Effector memory CD8-positive, alpha-beta T cell (primary cell): Measurements from ENCODE around the gene HS3ST4.

Experiments
- ATAC-seq: fragments of 150-1000 bp; cut with Tn5 transposase; replicated peaks from 2 replicates; pipeline ENCODE4 v1.10.0; 2021; ENCODE audit warnings: mild to moderate bottlenecking, moderate library complexity
- DNase-seq, 3 experiments: peaks; one replicate each; pipeline ENCODE4 v3.0.0; 2021
- H3K27ac Mint-ChIP-seq, 2 donors: one replicate each; pipeline ENCODE4 v1.8.0; 2022; ENCODE audit warnings: mild to moderate bottlenecking in 2 of 2, mixed read lengths in 2 of 2, moderate library complexity in 2 of 2
- H3K27me3 Mint-ChIP-seq, 2 donors: one replicate each; pipeline ENCODE4 v1.8.0; 2022; ENCODE audit warnings: mixed read lengths in 2 of 2
- H3K36me3 Mint-ChIP-seq: one replicate; pipeline ENCODE4 v1.8.0; 2022; ENCODE audit warnings: mild to moderate bottlenecking, moderate library complexity, mixed read lengths; ENCODE audit not compliant: insufficient read depth
- H3K4me1 Mint-ChIP-seq, 2 donors: one replicate each; pipeline ENCODE4 v1.8.0; 2022; ENCODE audit warnings: low read depth in 2 of 2, mixed read lengths in 2 of 2
- H3K4me3 Mint-ChIP-seq, 2 donors: one replicate each; pipeline ENCODE4 v1.8.0; 2022; ENCODE audit warnings: mild to moderate bottlenecking in 2 of 2, mixed read lengths in 2 of 2, moderate library complexity in 2 of 2
- H3K9me3 Mint-ChIP-seq, 2 donors: one replicate each; pipeline ENCODE4 v1.8.0; 2022; ENCODE audit warnings: mixed read lengths in 2 of 2

HS3ST4 gene

DNA sequence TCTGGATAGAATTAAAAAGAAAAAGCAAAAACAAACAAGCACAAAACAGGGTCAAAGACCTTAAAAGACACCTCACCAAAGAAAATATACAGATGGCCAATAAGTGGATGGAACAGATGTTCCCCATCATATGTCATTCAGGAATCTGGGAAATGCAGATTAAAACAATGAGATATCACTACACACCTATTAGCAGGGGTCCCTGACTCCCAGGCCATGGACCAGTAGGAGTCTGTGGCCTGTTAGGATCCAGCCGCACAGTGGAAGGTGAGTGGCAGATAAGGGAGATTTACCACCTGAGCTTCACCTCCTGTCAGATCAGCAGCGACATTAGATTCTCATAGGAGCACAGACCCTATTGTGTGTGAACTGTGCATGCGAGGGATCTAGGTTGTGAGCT lies 167.9 kb downstream of the HS3ST4 start:
- DNase-seq (no peak), ATAC-seq (no peak)
- Mint-ChIP-seq H3K9me3 (peaks cover 2 to 7% of the 10 kb centered on the region in 2 donors), H3K4me1 (no peaks in the 10 kb centered on the region), H3K4me3 (no peak overlapping the region), H3K27me3 (peaks cover 48 to 49% of the 10 kb centered on the region in 2 donors), H3K36me3 (no peaks in the 10 kb centered on the region), H3K27ac (no peak overlapping the region)

DNA sequence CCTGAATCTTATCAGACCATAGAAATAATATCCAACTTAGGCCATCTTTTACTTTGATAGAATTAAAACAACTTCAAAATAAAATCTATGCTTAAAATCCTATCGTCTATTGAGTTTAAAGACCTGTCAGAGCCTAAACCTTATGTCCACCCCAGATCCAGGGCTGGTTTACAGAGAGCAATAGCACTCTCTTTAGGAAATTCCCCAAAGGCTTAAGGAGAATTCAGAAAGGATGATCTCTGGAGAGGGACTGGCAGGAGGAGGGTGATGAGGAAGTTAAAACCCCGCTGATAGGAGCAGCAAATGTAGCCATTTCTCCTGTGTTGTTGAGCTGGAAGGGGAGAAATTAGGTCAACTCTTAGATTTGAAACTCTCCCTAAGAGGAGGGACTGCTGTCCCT lies 175.3 kb downstream of the HS3ST4 start:
- Mint-ChIP-seq H3K4me1 (no peaks in the 10 kb centered on the region), H3K36me3 (no peaks in the 10 kb centered on the region), H3K27ac (no peak overlapping the region), H3K9me3 (peaks cover 5 to 7% of the 10 kb centered on the region in 2 donors), H3K27me3 (peaks cover 13 to 39% of the 10 kb centered on the region in 2 donors), H3K4me3 (no peak overlapping the region)
- no peak for ATAC-seq
- DNase-seq = no peak

DNA sequence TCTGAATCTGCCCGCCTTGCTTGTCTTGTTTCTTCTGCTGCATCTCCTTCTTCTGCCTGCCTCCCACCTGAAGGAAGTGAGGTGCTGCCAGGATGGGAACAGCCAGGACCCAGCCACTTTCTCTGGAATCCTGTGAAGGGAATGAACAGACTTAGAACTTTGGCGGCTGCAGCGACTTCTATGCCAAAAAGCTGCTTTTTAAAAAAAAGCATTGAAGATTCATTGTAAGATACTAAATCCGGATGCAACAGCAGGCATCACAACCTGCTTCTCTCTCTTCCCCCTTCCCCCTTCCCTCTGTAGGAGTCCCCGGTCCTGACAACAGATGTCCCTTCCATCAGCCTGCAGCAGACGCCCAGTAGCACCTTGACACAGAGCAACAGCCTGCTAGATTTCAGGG lies 176.3 kb downstream of the HS3ST4 start:
- H3K27me3 Mint-ChIP-seq = peaks cover 11 to 37% of the 10 kb centered on the region in 2 donors
- ATAC-seq (no peak), DNase-seq (no peak)
- peaks cover 5 to 12% of the 10 kb centered on the region in 2 donors for H3K9me3 Mint-ChIP-seq
- H3K27ac Mint-ChIP-seq = no peak overlapping the region
- H3K4me1 Mint-ChIP-seq = no peaks in the 10 kb centered on the region
- H3K4me3 Mint-ChIP-seq = no peak overlapping the region
- H3K36me3 Mint-ChIP-seq = no peaks in the 10 kb centered on the region

DNA sequence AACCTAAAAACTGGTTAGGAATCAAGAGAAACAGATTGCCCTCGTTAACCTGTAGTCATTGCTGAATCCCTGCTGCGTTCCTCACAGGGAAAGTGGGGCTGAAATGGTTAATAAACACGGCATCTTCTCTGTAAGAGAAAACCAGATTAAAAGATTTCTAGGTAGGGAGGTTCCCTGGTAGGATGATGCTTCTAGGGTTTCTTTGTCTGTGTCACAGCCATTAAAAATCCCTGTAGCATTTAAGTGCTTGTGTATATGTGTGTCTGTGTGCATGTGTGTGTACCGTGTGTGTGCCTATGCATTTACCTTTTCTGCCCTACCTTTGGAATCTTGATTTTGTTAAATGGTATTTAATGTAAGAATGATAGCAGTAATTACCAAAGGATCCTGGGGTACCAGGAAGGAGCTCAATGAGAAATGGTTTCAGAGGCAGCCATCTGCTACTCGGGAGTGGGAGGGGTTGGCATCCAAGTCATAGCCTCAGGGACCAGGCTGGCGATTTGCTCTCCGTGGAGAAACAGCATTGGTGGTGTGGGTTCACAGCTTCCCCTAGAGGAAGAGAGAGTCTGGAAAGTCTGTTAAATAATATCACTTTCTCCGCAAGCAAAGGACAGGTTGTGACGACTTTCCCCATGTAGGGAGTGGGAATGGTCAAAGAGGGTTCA lies 177.1 kb downstream of the HS3ST4 start:
- no peak for ATAC-seq
- Mint-ChIP-seq H3K27ac (no peak overlapping the region), H3K9me3 (peaks cover 5 to 17% of the 10 kb centered on the region in 2 donors), H3K27me3 (peaks cover 4 to 35% of the 10 kb centered on the region in 2 donors), H3K4me3 (no peak overlapping the region), H3K4me1 (no peaks in the 10 kb centered on the region), H3K36me3 (no peaks in the 10 kb centered on the region)
- no peak for DNase-seq

DNA sequence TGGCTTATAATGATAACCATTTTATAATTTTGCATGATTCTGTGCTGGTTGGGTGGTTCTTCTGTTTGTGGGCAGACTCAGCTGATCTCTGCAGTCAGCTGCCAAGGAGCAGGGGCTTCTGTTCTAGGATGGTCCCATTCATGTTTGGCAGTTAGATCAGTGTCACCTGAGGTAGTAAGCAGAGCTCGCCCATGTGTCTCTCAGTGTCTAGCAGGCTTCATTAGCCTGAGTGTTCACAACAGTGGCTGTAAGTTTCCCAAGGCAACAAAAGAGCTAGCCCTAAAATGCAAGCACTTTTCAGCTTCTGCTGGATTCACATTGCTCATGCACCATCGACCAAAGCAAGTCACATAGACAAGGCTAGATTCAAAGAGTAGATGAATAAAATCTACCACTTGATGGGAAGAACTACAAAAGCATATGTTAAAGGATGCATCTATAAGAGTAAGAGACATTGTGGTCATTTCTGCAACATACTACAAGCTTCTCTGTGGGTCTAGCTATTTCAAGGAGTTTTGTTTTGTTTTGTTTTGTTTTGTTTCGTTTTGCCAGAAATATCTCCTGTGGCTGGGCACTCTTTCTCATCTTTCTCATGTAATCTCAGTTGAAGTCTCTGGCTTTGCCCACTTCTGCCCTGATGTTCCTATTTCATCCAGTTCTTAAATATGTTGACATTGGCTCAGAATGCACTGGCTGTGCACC lies 180.8 kb downstream of the HS3ST4 start:
- peaks cover 0 to 14% of the 10 kb centered on the region in 2 donors for H3K9me3 Mint-ChIP-seq
- no peak overlapping the region for H3K27ac Mint-ChIP-seq
- no peaks in the 10 kb centered on the region for H3K36me3 Mint-ChIP-seq
- peaks cover 0 to 21% of the 10 kb centered on the region in 2 donors for H3K27me3 Mint-ChIP-seq
- no peak overlapping the region for H3K4me3 Mint-ChIP-seq
- DNase-seq (no peak), ATAC-seq (no peak)
- H3K4me1 Mint-ChIP-seq = no peaks in the 10 kb centered on the region

DNA sequence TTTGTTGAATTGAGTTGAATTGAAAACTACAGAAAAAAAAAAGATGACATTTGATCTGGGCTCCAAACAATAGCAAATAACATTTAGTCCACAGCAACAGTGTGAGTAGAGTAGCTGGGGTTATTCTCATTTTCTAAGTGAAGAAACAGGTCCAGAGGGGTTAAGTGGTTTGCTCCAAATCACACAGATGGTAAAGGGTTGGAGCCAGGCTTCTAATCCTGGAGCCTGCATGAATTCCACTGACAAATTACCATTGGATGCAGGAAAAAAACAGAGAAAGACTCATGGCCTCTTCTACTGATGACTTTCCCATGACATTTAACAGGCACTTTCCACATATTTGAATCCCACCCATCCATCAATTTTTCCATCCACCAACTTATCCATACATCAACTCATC lies 182.4 kb downstream of the HS3ST4 start:
- no peak for ATAC-seq
- Mint-ChIP-seq H3K27me3 (peaks cover 3 to 15% of the 10 kb centered on the region in 2 donors), H3K4me3 (no peak overlapping the region), H3K9me3 (peaks cover 0 to 14% of the 10 kb centered on the region in 2 donors), H3K27ac (no peak overlapping the region), H3K36me3 (no peaks in the 10 kb centered on the region), H3K4me1 (no peaks in the 10 kb centered on the region)
- no peak for DNase-seq

DNA sequence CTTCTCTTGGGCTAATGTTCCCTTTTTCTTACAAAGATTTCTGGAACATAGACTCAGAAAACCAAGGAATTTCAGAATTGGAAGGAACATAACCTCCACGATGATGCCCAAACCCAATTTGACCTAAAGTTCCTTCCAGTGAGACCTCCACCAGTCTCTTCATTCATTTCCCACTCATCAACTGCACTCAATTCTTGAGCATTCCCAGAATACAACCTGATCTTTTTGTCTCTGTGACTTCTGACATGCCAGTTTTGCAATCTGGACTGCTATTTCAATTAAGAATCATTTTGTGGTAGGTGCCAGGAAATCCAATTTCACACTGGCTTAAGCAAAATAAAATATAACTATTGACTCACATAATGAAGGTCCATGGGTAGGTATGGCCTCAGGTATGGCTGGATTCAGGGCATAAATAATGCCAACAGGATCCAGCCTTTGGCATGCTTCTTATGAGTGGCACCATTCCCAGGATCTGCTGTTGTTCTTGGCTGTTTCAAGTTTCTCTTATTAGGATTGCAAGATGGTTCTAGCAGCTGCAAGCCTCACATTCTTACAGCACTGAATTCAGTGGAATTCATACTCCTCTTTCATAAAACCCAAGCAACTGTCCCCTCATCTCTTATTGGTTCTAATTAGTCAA lies 184.3 kb downstream of the HS3ST4 start:
- no peak overlapping the region for H3K4me3 Mint-ChIP-seq
- peaks cover 0 to 14% of the 10 kb centered on the region in 2 donors for H3K9me3 Mint-ChIP-seq
- H3K36me3 Mint-ChIP-seq = no peaks in the 10 kb centered on the region
- ATAC-seq (no peak), DNase-seq (no peak)
- H3K27me3 Mint-ChIP-seq = peaks cover 12 to 20% of the 10 kb centered on the region in 2 donors
- no peaks in the 10 kb centered on the region for H3K4me1 Mint-ChIP-seq
- no peak overlapping the region for H3K27ac Mint-ChIP-seq

DNA sequence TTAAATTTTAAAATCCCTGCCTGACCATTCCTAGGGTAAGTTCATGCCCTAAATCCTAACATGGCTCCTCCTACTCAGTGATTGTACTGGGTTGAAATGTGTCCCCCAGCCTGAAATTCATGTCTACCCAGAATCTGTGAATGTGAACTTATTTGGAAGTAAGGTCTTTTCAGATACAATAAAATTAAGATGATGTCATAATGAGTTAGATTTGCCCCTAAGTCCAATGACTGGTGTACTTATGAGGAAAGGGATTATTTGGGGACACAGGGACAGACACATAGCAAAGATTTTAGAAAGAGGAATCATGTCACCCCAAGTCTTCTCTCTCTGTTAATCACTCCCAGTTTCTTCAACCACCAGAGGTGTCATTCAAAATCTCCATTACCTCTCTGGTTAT lies 185.3 kb downstream of the HS3ST4 start:
- no peak overlapping the region for H3K27ac Mint-ChIP-seq
- no peaks in the 10 kb centered on the region for H3K4me1 Mint-ChIP-seq
- H3K36me3 Mint-ChIP-seq = no peaks in the 10 kb centered on the region
- H3K9me3 Mint-ChIP-seq = peaks cover 0 to 14% of the 10 kb centered on the region in 2 donors
- ATAC-seq = no peak
- no peak overlapping the region for H3K4me3 Mint-ChIP-seq
- DNase-seq = no peak
- peaks cover 12 to 20% of the 10 kb centered on the region in 2 donors for H3K27me3 Mint-ChIP-seq

GRCh38 chr16:25886598-25886997 lies 194.8 kb downstream of the HS3ST4 start:
- Mint-ChIP-seq H3K27ac (no peak overlapping the region), H3K9me3 (peaks cover 0 to 1% of the 10 kb centered on the region in 2 donors), H3K4me3 (no peak overlapping the region), H3K4me1 (no peaks in the 10 kb centered on the region), H3K27me3 (peaks cover 19 to 44% of the 10 kb centered on the region in 2 donors), H3K36me3 (peaks cover 3% of the 10 kb centered on the region)
- ATAC-seq (no peak), DNase-seq (no peak)

- no peak overlapping the region for H3K4me3 Mint-ChIP-seq
- no peak for ATAC-seq
- H3K27me3 Mint-ChIP-seq = peaks cover 19 to 36% of the 10 kb centered on the region in 2 donors
- H3K36me3 Mint-ChIP-seq = peaks cover 3% of the 10 kb centered on the region
- DNase-seq = no peak
- H3K9me3 Mint-ChIP-seq = peaks cover 0 to 1% of the 10 kb centered on the region in 2 donors
- no peak overlapping the region for H3K27ac Mint-ChIP-seq
- H3K4me1 Mint-ChIP-seq = no peaks in the 10 kb centered on the region
Observed at GRCh38 chr16:25888868-25889267, 197.1 kb downstream of the HS3ST4 start.

GRCh38 chr16:25893332-25893731 lies 201.6 kb downstream of the HS3ST4 start:
- Mint-ChIP-seq H3K27me3 (peaks cover 10 to 35% of the 10 kb centered on the region in 2 donors), H3K27ac (no peak overlapping the region), H3K4me1 (no peaks in the 10 kb centered on the region), H3K4me3 (no peak overlapping the region), H3K36me3 (no peaks in the 10 kb centered on the region), H3K9me3 (peaks cover 0 to 1% of the 10 kb centered on the region in 2 donors)
- ATAC-seq (no peak), DNase-seq (no peak)

DNA sequence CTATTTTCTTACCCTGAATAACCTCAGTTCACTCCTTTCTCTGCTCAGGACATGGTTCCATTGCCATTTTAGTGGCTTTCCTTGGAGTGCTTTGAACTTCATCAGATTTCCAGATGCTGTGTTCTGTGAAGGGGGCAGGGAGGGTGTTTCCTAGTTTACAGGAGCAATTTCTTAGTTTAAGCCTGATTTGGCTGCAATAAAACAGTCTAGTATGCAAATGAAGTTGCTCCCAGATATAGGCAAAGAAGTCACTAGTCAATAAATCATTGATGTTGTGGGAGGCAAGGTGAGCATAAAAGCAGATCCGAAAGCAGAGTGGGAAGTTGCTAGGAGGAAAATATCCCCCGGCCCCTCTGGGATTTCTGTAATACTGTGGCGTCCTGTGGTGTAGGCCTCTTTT lies 202.3 kb downstream of the HS3ST4 start:
- ATAC-seq (no peak), DNase-seq (no peak)
- Mint-ChIP-seq H3K9me3 (peaks cover 0 to 1% of the 10 kb centered on the region in 2 donors), H3K27ac (no peak overlapping the region), H3K4me3 (no peak overlapping the region), H3K36me3 (no peaks in the 10 kb centered on the region), H3K27me3 (peaks cover 7 to 33% of the 10 kb centered on the region in 2 donors), H3K4me1 (no peaks in the 10 kb centered on the region)

- Mint-ChIP-seq H3K4me3 (no peak overlapping the region), H3K27ac (no peak overlapping the region), H3K36me3 (no peaks in the 10 kb centered on the region), H3K9me3 (no peaks in the 10 kb centered on the region), H3K27me3 (peaks cover 7 to 33% of the 10 kb centered on the region in 2 donors), H3K4me1 (no peaks in the 10 kb centered on the region)
- DNase-seq (no peak), ATAC-seq (no peak)
Observed at GRCh38 chr16:25895380-25895779, 203.6 kb downstream of the HS3ST4 start.

- Mint-ChIP-seq H3K36me3 (no peaks in the 10 kb centered on the region), H3K27me3 (peaks cover 7 to 25% of the 10 kb centered on the region in 2 donors), H3K4me1 (no peaks in the 10 kb centered on the region), H3K9me3 (no peaks in the 10 kb centered on the region), H3K4me3 (no peak overlapping the region), H3K27ac (no peak overlapping the region)
- no peak for ATAC-seq
- no peak for DNase-seq
Observed at GRCh38 chr16:25896411-25896810, 204.7 kb downstream of the HS3ST4 start.
